ENCODE results near the gene TRABD2A. TPM values are rescaled to one million over a fixed set of nuclear protein-coding genes. Genes with fewer than 3 reads are reported as not detected.

Gene TRABD2A
- total and polyA plus RNA-seq, 9 donors = 12.2 to 71.0 (median 33.3) TPM

DNA sequence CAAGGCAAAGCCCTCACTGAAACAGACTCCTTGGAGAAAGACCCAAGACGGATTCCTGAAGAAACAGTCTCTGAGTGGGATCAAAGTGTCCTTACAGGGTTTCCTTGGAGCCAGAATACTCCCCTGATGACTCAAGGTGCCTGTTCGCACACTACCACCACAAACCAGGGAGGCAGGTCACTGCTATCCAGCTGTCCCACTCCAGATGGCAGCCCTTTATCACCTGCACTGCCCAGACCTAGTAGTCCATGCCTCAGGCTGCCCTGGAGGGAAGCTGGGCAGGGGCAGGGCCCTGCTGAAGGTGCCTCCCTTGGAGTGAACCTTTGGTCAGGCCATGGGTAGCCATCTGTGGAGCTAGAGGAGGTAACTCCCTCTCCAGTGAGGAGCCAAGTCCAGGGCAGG, 34.1 kb downstream of the TRABD2A start:
- H3K27ac ChIP-seq = no peak overlapping the region
- 48 to 79% (median 66%) methylated on average over 2 of the region's 2 CpGs for WGBS, 3 donors
- no peaks in the 10 kb centered on the region for H3K36me3 ChIP-seq
- H3K9me3 ChIP-seq = no peaks in the 10 kb centered on the region
- no peak for DNase-seq
- no peak for TF ChIP-seq EP300 (IDR thresholded peaks at IDR 0.05)
- TF ChIP-seq, protein P1, sequence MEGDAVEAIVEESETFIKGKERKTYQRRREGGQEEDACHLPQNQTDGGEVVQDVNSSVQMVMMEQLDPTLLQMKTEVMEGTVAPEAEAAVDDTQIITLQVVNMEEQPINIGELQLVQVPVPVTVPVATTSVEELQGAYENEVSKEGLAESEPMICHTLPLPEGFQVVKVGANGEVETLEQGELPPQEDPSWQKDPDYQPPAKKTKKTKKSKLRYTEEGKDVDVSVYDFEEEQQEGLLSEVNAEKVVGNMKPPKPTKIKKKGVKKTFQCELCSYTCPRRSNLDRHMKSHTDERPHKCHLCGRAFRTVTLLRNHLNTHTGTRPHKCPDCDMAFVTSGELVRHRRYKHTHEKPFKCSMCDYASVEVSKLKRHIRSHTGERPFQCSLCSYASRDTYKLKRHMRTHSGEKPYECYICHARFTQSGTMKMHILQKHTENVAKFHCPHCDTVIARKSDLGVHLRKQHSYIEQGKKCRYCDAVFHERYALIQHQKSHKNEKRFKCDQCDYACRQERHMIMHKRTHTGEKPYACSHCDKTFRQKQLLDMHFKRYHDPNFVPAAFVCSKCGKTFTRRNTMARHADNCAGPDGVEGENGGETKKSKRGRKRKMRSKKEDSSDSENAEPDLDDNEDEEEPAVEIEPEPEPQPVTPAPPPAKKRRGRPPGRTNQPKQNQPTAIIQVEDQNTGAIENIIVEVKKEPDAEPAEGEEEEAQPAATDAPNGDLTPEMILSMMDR (IDR thresholded peaks at IDR 0.05) = no peak
- TF ChIP-seq POLR2A (IDR thresholded peaks at IDR 0.05) = no peak
- no peak overlapping the region for H3K4me3 ChIP-seq
- intact Hi-C loops (cut with DNase I) = no loop called here
- no peaks in the 10 kb centered on the region for H3K27me3 ChIP-seq
- no peaks in the 10 kb centered on the region for H3K4me1 ChIP-seq (ENCODE audit: insufficient read depth)

GRCh38 chr2:84846041-84846663, 34.7 kb downstream of the TRABD2A start:
- Histone ChIP-seq H3K4me3 (no peak overlapping the region), H3K36me3 (no peaks in the 10 kb centered on the region), H3K27me3 (no peaks in the 10 kb centered on the region), H3K9me3 (no peaks in the 10 kb centered on the region), H3K27ac (no peak overlapping the region), H3K4me1 (ENCODE audit: insufficient read depth) (no peaks in the 10 kb centered on the region)
- 47 to 65% (median 59%) methylated on average over 5 of the region's 5 CpGs for WGBS, 3 donors
- TF ChIP-seq POLR2A (IDR thresholded peaks at IDR 0.05) (no peak), EP300 (IDR thresholded peaks at IDR 0.05) (no peak)
- TF ChIP-seq, protein P1 (IDR thresholded peaks at IDR 0.05) = no peak
- no peak for DNase-seq
- intact Hi-C loops (cut with DNase I) = no loop called here

- no peak for TF ChIP-seq POLR2A (IDR thresholded peaks at IDR 0.05)
- TF ChIP-seq EP300 (IDR thresholded peaks at IDR 0.05) = no peak
- TF ChIP-seq, protein P1 (IDR thresholded peaks at IDR 0.05) = no peak
- Histone ChIP-seq H3K27ac (no peak overlapping the region), H3K27me3 (no peaks in the 10 kb centered on the region), H3K4me1 (ENCODE audit: insufficient read depth) (no peaks in the 10 kb centered on the region), H3K4me3 (no peak overlapping the region), H3K9me3 (no peaks in the 10 kb centered on the region), H3K36me3 (no peaks in the 10 kb centered on the region)
- WGBS, 3 donors = 90 to 93% (median 92%) methylated on average over 8 of the region's 8 CpGs
- intact Hi-C loops (cut with DNase I) = no loop called here
- DNase-seq = no peak
Measured at GRCh38 chr2:84844141-84844540, 36.7 kb downstream of the TRABD2A start.

DNA sequence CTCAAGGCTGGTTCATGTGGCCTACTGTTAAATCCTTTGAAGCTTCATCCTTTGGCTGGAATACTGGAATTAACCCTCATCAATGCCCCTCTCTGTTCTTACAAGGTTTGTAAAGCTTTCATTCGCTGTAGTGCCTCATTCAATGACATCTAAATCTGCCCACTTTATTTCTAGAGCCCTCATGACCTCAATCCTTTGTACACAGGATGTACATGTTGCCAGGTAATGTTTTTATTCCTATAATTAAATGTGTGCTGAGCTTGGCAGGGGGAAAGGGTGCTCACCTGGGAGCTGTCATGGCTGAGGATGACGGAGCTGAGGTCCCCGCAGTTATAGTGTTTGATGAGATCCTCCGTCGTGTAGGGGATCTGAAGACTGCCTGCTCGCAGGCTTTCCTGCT, 39.3 kb downstream of the TRABD2A start:
- 93 to 95% (median 95%) methylated on average over 6 of the region's 6 CpGs for WGBS, 3 donors
- TF ChIP-seq, protein P1 (IDR thresholded peaks at IDR 0.05) = no peak
- TF ChIP-seq EP300 (IDR thresholded peaks at IDR 0.05) = no peak
- no peak for TF ChIP-seq POLR2A (IDR thresholded peaks at IDR 0.05)
- intact Hi-C loops (cut with DNase I) = no loop called here
- H3K4me1 ChIP-seq (ENCODE audit: insufficient read depth) = no peaks in the 10 kb centered on the region
- H3K36me3 ChIP-seq = no peaks in the 10 kb centered on the region
- no peak overlapping the region for H3K27ac ChIP-seq
- H3K9me3 ChIP-seq = no peaks in the 10 kb centered on the region
- H3K27me3 ChIP-seq = no peaks in the 10 kb centered on the region
- no peak for DNase-seq
- no peak overlapping the region for H3K4me3 ChIP-seq
